Activated CD4-positive, alpha-beta T cell treated with anti-CD3 and anti-CD28 coated beads, Interleukin-2, amount 10 ng/mL, durations not matched to agents 7 days and 5 days (primary cell): Measurements from ENCODE around the gene SEMA6C. TPM values are rescaled to one million over a fixed set of nuclear protein-coding genes. Genes with fewer than 3 reads are reported as not detected.

Experiments
- CTCF ChIA-PET: fragments of 350-600 bp; sonication (Branson Sonifier 250); formaldehyde crosslinking; loops from one replicate; lab custom pipeline; 2021; ENCODE audit warnings: antibody characterized with exemption; lab: Charles Lee
- POLR2A ChIA-PET: fragments of 350-600 bp; sonication (Branson Sonifier 250); formaldehyde crosslinking; loops from one replicate; lab custom pipeline; 2021; ENCODE audit warnings: antibody characterized with exemption; lab: Charles Lee
- DNase-seq: peaks from one replicate; pipeline ENCODE4 v3.0.0-alpha.2; 2020
- H3K27ac Mint-ChIP-seq: one replicate; pipeline ENCODE4 v1.8.0; 2021; ENCODE audit warnings: mild to moderate bottlenecking, moderate library complexity, mixed read lengths
- H3K27me3 Mint-ChIP-seq: one replicate; pipeline ENCODE4 v1.8.0; 2021; ENCODE audit warnings: mixed read lengths
- H3K36me3 Mint-ChIP-seq: one replicate; pipeline ENCODE4 v1.8.0; 2021; ENCODE audit warnings: low read depth, mixed read lengths
- H3K4me1 Mint-ChIP-seq: one replicate; pipeline ENCODE4 v1.8.0; 2021; ENCODE audit warnings: mixed read lengths
- H3K4me3 Mint-ChIP-seq: one replicate; pipeline ENCODE4 v1.8.0; 2021; ENCODE audit warnings: mild to moderate bottlenecking, moderate library complexity, mixed read lengths
- H3K9me3 Mint-ChIP-seq: one replicate; pipeline ENCODE4 v1.8.0; 2021; ENCODE audit warnings: mixed read lengths
- total RNA-seq, 2 experiments: library from RNA; stranded (reverse); gene quantifications; one replicate each; pipeline ENCODE4 v1.2.3, GENCODE V29; 2021

SEMA6C gene
- total RNA-seq, 2 experiments from 2014 or later, result 3.8 TPM

GRCh38 chr1:151134991-151135390, 11.4 kb downstream of the SEMA6C start:
- Mint-ChIP-seq H3K4me1 (peaks cover 21% of the 10 kb centered on the region), H3K9me3 (no peaks in the 10 kb centered on the region), H3K4me3 (no peak overlapping the region), H3K36me3 (no peaks in the 10 kb centered on the region), H3K27ac (no peak overlapping the region), H3K27me3 (peaks cover 9% of the 10 kb centered on the region)
- ChIA-PET POLR2A (no interaction called here), CTCF (interaction anchor here (0.5 to 2.9 kb wide), 7 partner anchors 9 to 116 kb away, joined by 3 to 11 read pairs (median 4); partner anchors contain the start of gene TNFAIP8L2)
- DNase-seq, result no peak

GRCh38 chr1:151134396-151134795, 12.0 kb downstream of the SEMA6C start:
- Mint-ChIP-seq H3K36me3 (no peaks in the 10 kb centered on the region), H3K27ac (no peak overlapping the region), H3K4me3 (no peak overlapping the region), H3K27me3 (peaks cover 9% of the 10 kb centered on the region), H3K9me3 (no peaks in the 10 kb centered on the region), H3K4me1 (peaks cover 21% of the 10 kb centered on the region)
- no peak for DNase-seq
- ChIA-PET CTCF (interaction anchor here (0.5 to 2.9 kb wide), 6 partner anchors 9 to 116 kb away, joined by 3 to 11 read pairs (median 4); no protein-coding TSS in a partner anchor), POLR2A (no interaction called here)

GRCh38 chr1:151133018-151133806, 13.2 kb downstream of the SEMA6C start:
- no peak for DNase-seq
- Mint-ChIP-seq H3K36me3 (no peaks in the 10 kb centered on the region), H3K9me3 (no peaks in the 10 kb centered on the region), H3K27me3 (peaks cover 9% of the 10 kb centered on the region), H3K4me3 (no peak overlapping the region), H3K27ac (no peak overlapping the region), H3K4me1 (peaks cover 21% of the 10 kb centered on the region)
- ChIA-PET CTCF (interaction anchor here (0.6 to 2.9 kb wide), 7 partner anchors 9 to 82 kb away, joined by 3 to 11 read pairs (median 3); partner anchors contain the start of gene TNFAIP8L2), POLR2A (no interaction called here)

GRCh38 chr1:151132335-151133017, 14.0 kb downstream of the SEMA6C start:
- peak overlapping the region; percentile 19 for H3K27ac Mint-ChIP-seq
- no peaks in the 10 kb centered on the region for H3K36me3 Mint-ChIP-seq
- H3K9me3 Mint-ChIP-seq, result no peaks in the 10 kb centered on the region
- H3K4me3 Mint-ChIP-seq, result no peak overlapping the region
- peaks cover 9% of the 10 kb centered on the region for H3K27me3 Mint-ChIP-seq
- ChIA-PET CTCF (interaction anchor here (1.5 to 2.9 kb wide), 2 partner anchors 24 to 33 kb away, joined by 3 to 11 read pairs; partner anchors contain the start of gene TNFAIP8L2), POLR2A (no interaction called here)
- no peak for DNase-seq
- H3K4me1 Mint-ChIP-seq, result peaks cover 21% of the 10 kb centered on the region

GRCh38 chr1:151131701-151132334, 14.6 kb downstream of the SEMA6C start:
- ChIA-PET CTCF (interaction anchor here (0.9 to 1.1 kb wide), 2 partner anchors 10 to 96 kb away, joined by 3 to 4 read pairs; no protein-coding TSS in a partner anchor), POLR2A (interaction anchor here (0.6 kb wide), 1 partner anchor 58 kb away, joined by 10 read pairs; no protein-coding TSS in a partner anchor)
- peaks cover 21% of the 10 kb centered on the region for H3K4me1 Mint-ChIP-seq
- DNase-seq, result no peak
- peak overlapping the region; percentile 81 for H3K27ac Mint-ChIP-seq
- peaks cover 9% of the 10 kb centered on the region for H3K27me3 Mint-ChIP-seq
- peak overlapping the region; percentile 60 for H3K4me3 Mint-ChIP-seq
- H3K36me3 Mint-ChIP-seq, result no peaks in the 10 kb centered on the region
- H3K9me3 Mint-ChIP-seq, result no peaks in the 10 kb centered on the region

- Mint-ChIP-seq H3K9me3 (no peaks in the 10 kb centered on the region), H3K27me3 (peaks cover 9% of the 10 kb centered on the region), H3K4me3 (peak overlapping the region; percentile 60), H3K36me3 (no peaks in the 10 kb centered on the region), H3K27ac (peak overlapping the region; percentile 81), H3K4me1 (peaks cover 16% of the 10 kb centered on the region)
- CTCF ChIA-PET, result interaction anchor here (0.9 to 1.9 kb wide), 3 partner anchors 11 to 97 kb away, joined by 3 to 6 read pairs (median 4); no protein-coding TSS in a partner anchor
- peak; percentile 82 for DNase-seq
- POLR2A ChIA-PET, result no interaction called here
Observed at GRCh38 chr1:151130987-151131586, 15.3 kb downstream of the SEMA6C start.

- POLR2A ChIA-PET, result interaction anchor here (0.6 kb wide), 1 partner anchor 61 kb away, joined by 8 read pairs; the partner anchor contains the start of gene VPS72
- no peak overlapping the region for H3K27ac Mint-ChIP-seq
- CTCF ChIA-PET, result interaction anchor here (0.6 to 1.0 kb wide), 3 partner anchors 13 to 96 kb away, joined by 3 to 4 read pairs (median 3); partner anchors contain the start of gene TNFAIP8L2
- H3K4me1 Mint-ChIP-seq, result peaks cover 13% of the 10 kb centered on the region
- peaks cover 2% of the 10 kb centered on the region for H3K36me3 Mint-ChIP-seq
- peaks cover 9% of the 10 kb centered on the region for H3K27me3 Mint-ChIP-seq
- no peak for DNase-seq
- no peaks in the 10 kb centered on the region for H3K9me3 Mint-ChIP-seq
- H3K4me3 Mint-ChIP-seq, result no peak overlapping the region
Observed at GRCh38 chr1:151128800-151129199, 17.6 kb downstream of the SEMA6C start.

- H3K36me3 Mint-ChIP-seq, result peaks cover 4% of the 10 kb centered on the region
- DNase-seq, result no peak
- no peaks in the 10 kb centered on the region for H3K27me3 Mint-ChIP-seq
- H3K9me3 Mint-ChIP-seq, result no peaks in the 10 kb centered on the region
- ChIA-PET POLR2A (no interaction called here), CTCF (interaction anchor here (0.7 to 2.1 kb wide), 4 partner anchors 9 to 25 kb away, joined by 3 to 8 read pairs (median 4); no protein-coding TSS in a partner anchor)
- no peaks in the 10 kb centered on the region for H3K4me1 Mint-ChIP-seq
- no peak overlapping the region for H3K4me3 Mint-ChIP-seq
- H3K27ac Mint-ChIP-seq, result no peak overlapping the region
Observed at GRCh38 chr1:151124763-151125403, 21.5 kb downstream of the SEMA6C start.

- POLR2A ChIA-PET, result no interaction called here
- H3K36me3 Mint-ChIP-seq, result peaks cover 7% of the 10 kb centered on the region
Observed at GRCh38 chr1:151113877-151114276, 32.6 kb downstream of the SEMA6C start.

GRCh38 chr1:151108331-151108730, 38.1 kb downstream of the SEMA6C start:
- no peaks in the 10 kb centered on the region for H3K27me3 Mint-ChIP-seq
- CTCF ChIA-PET, result interaction anchor here (1.8 kb wide), 1 partner anchor 9 kb away, joined by 8 read pairs; no protein-coding TSS in a partner anchor

More at GRCh38 chr1:151113877-151114276, 32.6 kb downstream of the SEMA6C start:
- Mint-ChIP-seq H3K4me3 (no peak overlapping the region), H3K4me1 (no peaks in the 10 kb centered on the region), H3K27me3 (no peaks in the 10 kb centered on the region), H3K27ac (no peak overlapping the region), H3K9me3 (no peaks in the 10 kb centered on the region)
- DNase-seq, result no peak
- CTCF ChIA-PET, result interaction anchor here (0.7 to 1.1 kb wide), 4 partner anchors 14 to 345 kb away, joined by 3 to 4 read pairs (median 4); partner anchors contain the start of gene PSMD4

GRCh38 chr1:151106894-151107293, 39.5 kb downstream of the SEMA6C start:
- H3K36me3 Mint-ChIP-seq, result peaks cover 9% of the 10 kb centered on the region
- H3K27me3 Mint-ChIP-seq, result no peaks in the 10 kb centered on the region
- H3K4me1 Mint-ChIP-seq, result no peaks in the 10 kb centered on the region
- ChIA-PET POLR2A (no interaction called here), CTCF (interaction anchor here (0.8 kb wide), 1 partner anchor 107 kb away, joined by 3 read pairs; no protein-coding TSS in a partner anchor)
- no peak for DNase-seq
- H3K27ac Mint-ChIP-seq, result no peak overlapping the region
- H3K4me3 Mint-ChIP-seq, result no peak overlapping the region
- no peaks in the 10 kb centered on the region for H3K9me3 Mint-ChIP-seq

More at GRCh38 chr1:151108331-151108730, 38.1 kb downstream of the SEMA6C start:
- Mint-ChIP-seq H3K36me3 (peaks cover 9% of the 10 kb centered on the region), H3K27ac (no peak overlapping the region), H3K9me3 (no peaks in the 10 kb centered on the region), H3K4me1 (no peaks in the 10 kb centered on the region), H3K4me3 (no peak overlapping the region)
- POLR2A ChIA-PET, result no interaction called here
- no peak for DNase-seq
